Measurements from ENCODE around the gene CLK1.

DNA sequence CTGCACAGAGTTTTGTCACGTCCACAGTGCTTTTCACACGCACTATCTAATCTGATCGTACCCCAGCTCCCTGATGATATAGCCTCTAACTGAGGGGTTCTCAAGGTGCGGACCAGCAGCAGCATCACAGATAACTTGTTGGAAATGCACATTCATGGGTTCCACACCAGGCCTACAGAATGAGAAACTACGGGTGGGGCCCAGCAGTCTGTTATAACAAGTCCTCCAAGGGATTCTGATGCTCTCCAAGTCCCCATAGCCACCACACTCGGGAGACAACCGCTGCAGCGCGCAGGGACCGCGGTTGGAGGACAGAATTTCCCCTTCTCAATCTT lies 53.5 kb downstream of the CLK1 start:
- TF ChIP-seq MXI1 (conservative IDR thresholded peaks at IDR 0.05; ENCODE audit: poor library complexity, severe bottlenecking) (no peak), EZH2 (IDR thresholded peaks at IDR 0.05; ENCODE audit: borderline replicate concordance, insufficient read depth, low read length, poor library complexity, severe bottlenecking) (no peak), EP300 (conservative IDR thresholded peaks at IDR 0.05; ENCODE audit: poor library complexity, severe bottlenecking) (no peak), POLR2AphosphoS5 (IDR thresholded peaks at IDR 0.05) (no peak)
- TF ChIP-seq, protein P1, sequence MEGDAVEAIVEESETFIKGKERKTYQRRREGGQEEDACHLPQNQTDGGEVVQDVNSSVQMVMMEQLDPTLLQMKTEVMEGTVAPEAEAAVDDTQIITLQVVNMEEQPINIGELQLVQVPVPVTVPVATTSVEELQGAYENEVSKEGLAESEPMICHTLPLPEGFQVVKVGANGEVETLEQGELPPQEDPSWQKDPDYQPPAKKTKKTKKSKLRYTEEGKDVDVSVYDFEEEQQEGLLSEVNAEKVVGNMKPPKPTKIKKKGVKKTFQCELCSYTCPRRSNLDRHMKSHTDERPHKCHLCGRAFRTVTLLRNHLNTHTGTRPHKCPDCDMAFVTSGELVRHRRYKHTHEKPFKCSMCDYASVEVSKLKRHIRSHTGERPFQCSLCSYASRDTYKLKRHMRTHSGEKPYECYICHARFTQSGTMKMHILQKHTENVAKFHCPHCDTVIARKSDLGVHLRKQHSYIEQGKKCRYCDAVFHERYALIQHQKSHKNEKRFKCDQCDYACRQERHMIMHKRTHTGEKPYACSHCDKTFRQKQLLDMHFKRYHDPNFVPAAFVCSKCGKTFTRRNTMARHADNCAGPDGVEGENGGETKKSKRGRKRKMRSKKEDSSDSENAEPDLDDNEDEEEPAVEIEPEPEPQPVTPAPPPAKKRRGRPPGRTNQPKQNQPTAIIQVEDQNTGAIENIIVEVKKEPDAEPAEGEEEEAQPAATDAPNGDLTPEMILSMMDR (IDR thresholded peaks at IDR 0.05; ENCODE audit: poor library complexity, severe bottlenecking) = no peak

Measured in neural cell (in vitro differentiated cells).